GM18909 (cell line): ENCODE measurements around the gene SURF2.
A peak's percentile ranks its signal among the peaks of the same experiment; 100 is the strongest.
"Not testable (repeated sequence)": the region's sequence is repeated elsewhere in the genome, so short reads cannot be mapped to it uniquely, and the experiment has no call there.

ENCODE experiments used
- ATAC-seq: cut with Tn5 transposase; IDR thresholded peaks from one replicate; pipeline ENCODE4 v1.9.1; 2021; ENCODE audit warnings: mild to moderate bottlenecking; ENCODE audit not compliant: unreplicated experiment, poor library complexity

The SURF2 gene

GRCh38 chr9:133334888-133335287, 21.5 kb upstream of the SURF2 start:
- ATAC-seq = not testable (repeated sequence)

- ATAC-seq = peak; percentile 82
Measured at GRCh38 chr9:133335924-133336811, 20.2 kb upstream of the SURF2 start, which contains the start of gene SURF6. Gene SURF6 (minus strand): TSS chr9:133336188. CDS start chr9:133336132, 56 bp downstream.

- ATAC-seq = no peak
Measured at GRCh38 chr9:133339641-133340040, 16.7 kb upstream of the SURF2 start.

- ATAC-seq = no peak
Measured at GRCh38 chr9:133340256-133340655, 16.1 kb upstream of the SURF2 start.

GRCh38 chr9:133340916-133341315, 15.4 kb upstream of the SURF2 start:
- no peak for ATAC-seq

GRCh38 chr9:133341369-133342068, 14.8 kb upstream of the SURF2 start:
- ATAC-seq = no peak

GRCh38 chr9:133342069-133342406, 14.3 kb upstream of the SURF2 start:
- no peak for ATAC-seq

- ATAC-seq = no peak
Measured at GRCh38 chr9:133342570-133342969, 13.8 kb upstream of the SURF2 start.

- no peak for ATAC-seq
Measured at GRCh38 chr9:133344071-133344470, 12.3 kb upstream of the SURF2 start.

GRCh38 chr9:133344979-133345378, 11.4 kb upstream of the SURF2 start:
- no peak for ATAC-seq

GRCh38 chr9:133345596-133345995, 10.8 kb upstream of the SURF2 start:
- ATAC-seq = no peak

GRCh38 chr9:133346021-133346785, 10.1 kb upstream of the SURF2 start:
- ATAC-seq = no peak

GRCh38 chr9:133347515-133347984, 8.8 kb upstream of the SURF2 start:
- peak; percentile 38 for ATAC-seq

- ATAC-seq = peak; percentile 76
Measured at GRCh38 chr9:133347985-133348717, 8.2 kb upstream of the SURF2 start, which contains the start of the genes MED22 and RPL7A. Gene MED22 (minus strand): TSS chr9:133348131. CDS start chr9:133346662, 1,469 bp downstream. Gene RPL7A (plus strand): TSS chr9:133348218. CDS start chr9:133348244, 26 bp downstream.

GRCh38 chr9:133348718-133349573, 7.4 kb upstream of the SURF2 start:
- ATAC-seq = no peak

GRCh38 chr9:133349965-133350616, 6.3 kb upstream of the SURF2 start:
- ATAC-seq = no peak

- ATAC-seq = no peak
Measured at GRCh38 chr9:133351526-133351907, 4.8 kb upstream of the SURF2 start.

GRCh38 chr9:133351908-133352634, 4.3 kb upstream of the SURF2 start:
- ATAC-seq = no peak
